GM12878 (cell line): ENCODE measurements around the gene OTOS. TPM values are rescaled to one million over a fixed set of nuclear protein-coding genes. Genes with fewer than 3 reads are reported as not detected.

ENCODE experiments used
- ATAC-seq: fragments of 200-7000 bp; cut with Tn5 transposase; 3 replicates; pipeline ENCODE4 v1.9.1; 2020; ENCODE audit warnings: mild to moderate bottlenecking, moderate library complexity
- BruUV-seq: library from RNA; stranded (reverse); fragments of 400-500 nt; replicated peaks from 2 replicates; lab custom pipeline; 2021; lab: Mats Ljungman, UMichigan
- CTCF ChIA-PET: fragments of 300-600 bp; sonication (Branson Sonifier 250); formaldehyde crosslinking; extraction: SDS; loops from one replicate; lab custom pipeline; 2021; ENCODE audit warnings: inconsistent platforms; lab: Yijun Ruan, JAX
- POLR2A ChIA-PET: fragments of 350-600 bp; formaldehyde crosslinking; extraction: SDS; loops from one replicate; lab custom pipeline; 2021; ENCODE audit warnings: inconsistent platforms; lab: Charles Lee
- RAD21 ChIA-PET: fragments of 300-600 bp; sonication (Branson Sonifier 250); formaldehyde crosslinking; loops from one replicate; lab custom pipeline; 2023; ENCODE audit warnings: antibody characterized with exemption; ENCODE audit not compliant: unreplicated experiment; lab: Charles Lee
- SMC1A ChIA-PET: fragments of 300-600 bp; sonication (Branson Sonifier 250); formaldehyde crosslinking; loops from one replicate; lab custom pipeline; 2023; ENCODE audit not compliant: unreplicated experiment, uncharacterized antibody; lab: Charles Lee
- DNase-seq: peaks from one replicate; pipeline ENCODE4 v3.0.0-alpha.2; 2011; ENCODE audit warnings: low read depth, low spot score
- FAIRE-seq: peaks from 3 replicates; lab custom pipeline; 2011; peaks lifted over from hg19 to GRCh38; lab: Jason Lieb, UNC
- H2AFZ ChIP-seq: 2 replicates; pipeline ENCODE4 v1.6.0; 2011; ENCODE audit warnings: low read depth, low read length, control low read depth; ENCODE audit not compliant: control insufficient read depth
- H3K27ac ChIP-seq: 2 replicates; pipeline ENCODE4 v1.5.1; 2011; ENCODE audit warnings: control low read depth; ENCODE audit not compliant: control insufficient read depth, insufficient read depth
- H3K27me3 ChIP-seq, 2 experiments: replicated peaks in 1 of 2; 2 replicates each; pipeline versions ENCODE4 v1.6.0 to v1.6.1; 2011; ENCODE audit warnings: low read length in 1 of 2; ENCODE audit not compliant: control insufficient read depth in 2 of 2, insufficient read depth in 2 of 2
- H3K36me3 ChIP-seq, 2 experiments: 2 replicates each; pipeline ENCODE4 v1.5.1; 2011; ENCODE audit warnings: low read length in 1 of 2; ENCODE audit not compliant: control insufficient read depth in 2 of 2, insufficient read depth in 2 of 2
- H3K4me1 ChIP-seq: 2 replicates; pipeline ENCODE4 v1.6.1; 2011; ENCODE audit warnings: mild to moderate bottlenecking, low read length, moderate library complexity, mixed read lengths; ENCODE audit not compliant: control insufficient read depth, insufficient read depth
- H3K4me2 ChIP-seq: 2 replicates; pipeline ENCODE4 v1.6.0; 2011; ENCODE audit warnings: control low read depth; ENCODE audit not compliant: control insufficient read depth, insufficient read depth
- H3K4me3 ChIP-seq: fragments of 200-600 bp; sonication (generic); 2 replicates; pipeline ENCODE4 v1.5.1; 2016
- H3K79me2 ChIP-seq: 2 replicates; pipeline ENCODE4 v1.6.0; 2011; ENCODE audit warnings: low read length; ENCODE audit not compliant: control insufficient read depth, insufficient read depth
- H3K9ac ChIP-seq: 2 replicates; pipeline ENCODE4 v1.8.0; 2011; ENCODE audit warnings: low read length, control low read depth, mixed read lengths; ENCODE audit not compliant: control insufficient read depth, insufficient read depth
- H3K9me3 ChIP-seq: replicated peaks from 3 replicates; pipeline ENCODE4 v1.5.1; 2011; ENCODE audit warnings: mild to moderate bottlenecking, low read length; ENCODE audit not compliant: control insufficient read depth, insufficient read depth
- H4K20me1 ChIP-seq: 2 replicates; pipeline ENCODE4 v1.6.0; 2011; ENCODE audit not compliant: control insufficient read depth, insufficient read depth
- BMI1 ChIP-seq: fragments of 450-650 bp; IDR thresholded peaks from 2 replicates; pipeline ENCODE4 v1.6.1; 2016; ENCODE audit warnings: mild to moderate bottlenecking, moderate library complexity, borderline replicate concordance
- CBFB ChIP-seq: IDR thresholded peaks from 2 replicates; pipeline ENCODE4 v1.6.1; 2016; ENCODE audit warnings: antibody characterized with exemption, low read depth
- CEBPB ChIP-seq, 2 experiments: fragments of 150-350 bp in 1 of 2; IDR thresholded peaks; 2 replicates each; pipeline ENCODE4 v1.6.1; 2012 to 2014; ENCODE audit warnings: low read depth in 2 of 2, low read length in 2 of 2, borderline replicate concordance in 1 of 2, inconsistent platforms in 1 of 2
- DPF2 ChIP-seq: fragments of 450-650 bp; IDR thresholded peaks from 2 replicates; pipeline ENCODE4 v1.6.1; 2017; ENCODE audit warnings: mild to moderate bottlenecking
- IKZF2 ChIP-seq, 2 experiments: fragments of 450-650 bp; IDR thresholded peaks; 2 replicates each; pipeline ENCODE4 v1.6.1; 2017; ENCODE audit warnings: mild to moderate bottlenecking in 2 of 2, moderate library complexity in 2 of 2
- RB1 ChIP-seq: fragments of 450-650 bp; formaldehyde crosslinking; IDR thresholded peaks from 2 replicates; pipeline ENCODE4 v1.6.1; 2017; ENCODE audit warnings: mild to moderate bottlenecking, borderline replicate concordance
- SMAD5 ChIP-seq: IDR thresholded peaks from 2 replicates; pipeline ENCODE4 v1.6.1; 2016; ENCODE audit warnings: antibody characterized with exemption, low read depth
- TCF12 ChIP-seq: IDR thresholded peaks from 2 replicates; pipeline ENCODE4 v1.6.1; 2011; ENCODE audit warnings: low read depth, mild to moderate bottlenecking, low read length
- WGBS: methylation state at CpG from one replicate; pipeline ENCODE4 v1.1.6; 2016; ENCODE audit warnings: low lambda C conversion rate; ENCODE audit not compliant: insufficient replicate concordance, insufficient coverage; ENCODE audit errors: missing lambda C conversion rate; 5-methylcytosine and 5-hydroxymethylcytosine counted together
- in situ Hi-C: fragments of 300-500 bp; cut with MboI; formaldehyde crosslinking; loops from 9 replicates; pipeline ENCODE4 v1.14.3; 2018; ENCODE audit warnings: mixed read lengths
- intact Hi-C: fragments of 100-400 bp; cut with micrococcal nuclease; formaldehyde crosslinking; loops from one replicate; pipeline ENCODE4 v1.14.2; 2022; ENCODE audit not compliant: unreplicated experiment
- polyA plus RNA-seq, 11 experiments: library from polyadenylated mRNA; depleted of rRNA in 4 of 11; unstranded in 6 of 11; stranded (reverse) in 5 of 11; fragments of >200 nt; fragmentation: Nextera tagmentation in 4 of 11; fragmentation: Illumina TruSeq in 1 of 11; extraction: Ambion mirVana in 4 of 11; extraction: Trizol in 1 of 11; gene quantifications; 1 replicate in 1 of 11; 2 replicates in 10 of 11; pipeline versions ENCODE4 v1.2.1 to v1.2.3, GENCODE V29; 2011 to 2016; ENCODE audit warnings: inconsistent platforms in 2 of 11, missing spikeins in 2 of 11, low read depth in 1 of 11
- total RNA-seq, 4 experiments: library from RNA; depleted of rRNA in 3 of 4; stranded (reverse); fragments of >200 nt in 3 of 4; fragmentation: Illumina TruSeq in 1 of 4; extraction: Trizol in 1 of 4; gene quantifications; 2 replicates each; pipeline versions ENCODE4 v1.2.1 to v1.2.3, GENCODE V29; 2013 to 2021
- TF ChIP-seq, protein P1 (sequence below): IDR thresholded peaks from 2 replicates; pipeline ENCODE4 v1.6.1; 2012; ENCODE audit warnings: low read depth, low read length, improper control_type of control experiment
- TF ChIP-seq, protein P2 (sequence below): fragments of 150-350 bp; IDR thresholded peaks from 2 replicates; pipeline ENCODE4 v1.6.1; 2016; ENCODE audit warnings: low read depth, low read length

The OTOS gene
- total and polyA plus RNA-seq, 10 of the 15 experiments (the other 5 are each of a cell fraction or from before 2014, with no cell fraction given) = not detected

DNA sequence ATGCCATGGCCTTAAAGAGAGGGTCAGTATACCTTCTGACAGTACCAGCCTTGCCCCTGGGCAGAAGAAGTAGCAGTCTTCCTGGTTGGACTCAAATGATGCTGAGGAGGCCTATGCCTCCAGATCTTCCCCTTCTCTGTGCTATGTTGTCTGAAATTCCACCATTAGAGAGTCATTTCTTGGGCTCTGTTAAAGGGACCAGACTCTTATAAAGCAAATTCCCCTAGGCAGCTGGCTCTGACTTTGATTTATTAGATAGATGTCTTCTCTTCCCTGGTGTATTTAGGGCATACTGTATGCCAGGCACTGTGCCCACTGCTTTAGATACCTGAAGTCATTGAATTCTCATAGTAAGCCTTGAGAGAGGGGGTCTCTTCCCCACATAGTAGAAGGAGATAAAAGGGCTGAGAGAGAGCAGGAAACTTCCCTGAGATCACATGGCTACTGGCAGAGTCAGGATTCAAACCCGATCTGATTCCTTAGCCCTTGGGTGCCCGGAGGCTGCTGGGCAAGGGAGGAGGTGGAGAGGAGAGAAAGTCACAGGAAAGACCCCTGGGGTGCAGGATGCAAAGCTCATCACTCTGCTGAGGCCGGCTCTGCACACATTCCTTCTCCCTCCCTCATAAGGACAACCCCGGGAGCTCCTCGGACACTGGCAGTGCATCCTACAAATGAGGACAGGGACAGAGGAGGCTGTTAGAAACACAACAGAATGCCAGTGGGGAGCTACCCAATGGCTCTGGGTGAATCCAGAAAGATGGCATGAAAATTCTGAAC lies 27.4 kb downstream of the OTOS start:
- SMC1A ChIA-PET = no interaction called here

More for the DNA sequence above, 27.4 kb downstream of the OTOS start:
- Histone ChIP-seq H3K27me3 (peaks cover 0 to 4% of the 10 kb centered on the region in 2 experiments; a peak in 2 of 4 replicates), H2AFZ (no peak overlapping the region), H3K27ac (no peak overlapping the region), H3K36me3 (no peaks in the 10 kb centered on the region), H3K4me1 (no peaks in the 10 kb centered on the region), H3K79me2 (no peaks in the 10 kb centered on the region), H3K4me2 (no peak overlapping the region), H3K9ac (no peak overlapping the region), H3K9me3 (no peaks in the 10 kb centered on the region; the same call in 2 of the 3 replicates), H4K20me1 (no peaks in the 10 kb centered on the region), H3K4me3 (no peak overlapping the region)
- BruUV-seq = no TSS peak
- FAIRE-seq (no peak), DNase-seq (no peak), ATAC-seq (no peak)
- 22% methylated on average over 5 of the region's 5 CpGs for WGBS
- POLR2A ChIA-PET = no interaction called here
- CTCF ChIA-PET = interaction anchor here (1.0 kb wide), 1 partner anchor 31 kb away, joined by 3 read pairs; no protein-coding TSS in a partner anchor
- RAD21 ChIA-PET = no interaction called here
- intact Hi-C loops (no loop called here), in situ Hi-C loops (no loop called here)
- TF ChIP-seq, protein P1, sequence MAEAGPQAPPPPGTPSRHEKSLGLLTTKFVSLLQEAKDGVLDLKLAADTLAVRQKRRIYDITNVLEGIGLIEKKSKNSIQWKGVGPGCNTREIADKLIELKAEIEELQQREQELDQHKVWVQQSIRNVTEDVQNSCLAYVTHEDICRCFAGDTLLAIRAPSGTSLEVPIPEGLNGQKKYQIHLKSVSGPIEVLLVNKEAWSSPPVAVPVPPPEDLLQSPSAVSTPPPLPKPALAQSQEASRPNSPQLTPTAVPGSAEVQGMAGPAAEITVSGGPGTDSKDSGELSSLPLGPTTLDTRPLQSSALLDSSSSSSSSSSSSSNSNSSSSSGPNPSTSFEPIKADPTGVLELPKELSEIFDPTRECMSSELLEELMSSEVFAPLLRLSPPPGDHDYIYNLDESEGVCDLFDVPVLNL = no peak
- TF ChIP-seq, protein P2, sequence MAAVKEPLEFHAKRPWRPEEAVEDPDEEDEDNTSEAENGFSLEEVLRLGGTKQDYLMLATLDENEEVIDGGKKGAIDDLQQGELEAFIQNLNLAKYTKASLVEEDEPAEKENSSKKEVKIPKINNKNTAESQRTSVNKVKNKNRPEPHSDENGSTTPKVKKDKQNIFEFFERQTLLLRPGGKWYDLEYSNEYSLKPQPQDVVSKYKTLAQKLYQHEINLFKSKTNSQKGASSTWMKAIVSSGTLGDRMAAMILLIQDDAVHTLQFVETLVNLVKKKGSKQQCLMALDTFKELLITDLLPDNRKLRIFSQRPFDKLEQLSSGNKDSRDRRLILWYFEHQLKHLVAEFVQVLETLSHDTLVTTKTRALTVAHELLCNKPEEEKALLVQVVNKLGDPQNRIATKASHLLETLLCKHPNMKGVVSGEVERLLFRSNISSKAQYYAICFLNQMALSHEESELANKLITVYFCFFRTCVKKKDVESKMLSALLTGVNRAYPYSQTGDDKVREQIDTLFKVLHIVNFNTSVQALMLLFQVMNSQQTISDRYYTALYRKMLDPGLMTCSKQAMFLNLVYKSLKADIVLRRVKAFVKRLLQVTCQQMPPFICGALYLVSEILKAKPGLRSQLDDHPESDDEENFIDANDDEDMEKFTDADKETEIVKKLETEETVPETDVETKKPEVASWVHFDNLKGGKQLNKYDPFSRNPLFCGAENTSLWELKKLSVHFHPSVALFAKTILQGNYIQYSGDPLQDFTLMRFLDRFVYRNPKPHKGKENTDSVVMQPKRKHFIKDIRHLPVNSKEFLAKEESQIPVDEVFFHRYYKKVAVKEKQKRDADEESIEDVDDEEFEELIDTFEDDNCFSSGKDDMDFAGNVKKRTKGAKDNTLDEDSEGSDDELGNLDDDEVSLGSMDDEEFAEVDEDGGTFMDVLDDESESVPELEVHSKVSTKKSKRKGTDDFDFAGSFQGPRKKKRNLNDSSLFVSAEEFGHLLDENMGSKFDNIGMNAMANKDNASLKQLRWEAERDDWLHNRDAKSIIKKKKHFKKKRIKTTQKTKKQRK = no peak
- TF ChIP-seq CBFB (no peak), SMAD5 (no peak), IKZF2 (IDR thresholded peaks at IDR 0.05) (no peak), CEBPB (IDR thresholded peaks at IDR 0.05; ENCODE audit: borderline replicate concordance in 1 of 2, low read depth in 2 of 2, low read length in 2 of 2) (no peak), RB1 (no peak), TCF12 (no peak), BMI1 (no peak), DPF2 (no peak)
